GM19397 (cell line): ENCODE measurements around the gene SIM2.

Experiments
- ATAC-seq: cut with Tn5 transposase; IDR thresholded peaks from one replicate; pipeline ENCODE4 v1.9.1; 2021; ENCODE audit warnings: mild to moderate bottlenecking, moderate library complexity; ENCODE audit not compliant: unreplicated experiment

Gene SIM2

GRCh38 chr21:36686955-36687354 lies 12.0 kb upstream of the SIM2 start:
- no peak for ATAC-seq

- no peak for ATAC-seq
These were observed 10.6 kb upstream of the SIM2 start for GRCh38 chr21:36688324-36688723.

GRCh38 chr21:36689324-36689723 lies 9.6 kb upstream of the SIM2 start:
- ATAC-seq, result no peak

- no peak for ATAC-seq
These were observed 8.0 kb upstream of the SIM2 start for GRCh38 chr21:36690628-36691554.

GRCh38 chr21:36691555-36692041 lies 7.3 kb upstream of the SIM2 start:
- ATAC-seq, result no peak

- no peak for ATAC-seq
These were observed 6.6 kb upstream of the SIM2 start for GRCh38 chr21:36692114-36692834.

- ATAC-seq, result no peak
These were observed 6.0 kb upstream of the SIM2 start for GRCh38 chr21:36692835-36693488.

GRCh38 chr21:36693489-36694030 lies 5.4 kb upstream of the SIM2 start:
- no peak for ATAC-seq

GRCh38 chr21:36694031-36694515 lies 4.8 kb upstream of the SIM2 start:
- no peak for ATAC-seq

- no peak for ATAC-seq
These were observed 4.2 kb upstream of the SIM2 start for GRCh38 chr21:36694593-36695282.

GRCh38 chr21:36695283-36695634 lies 3.7 kb upstream of the SIM2 start:
- ATAC-seq, result no peak

GRCh38 chr21:36695671-36696389 lies 3.1 kb upstream of the SIM2 start:
- ATAC-seq, result no peak

GRCh38 chr21:36696390-36697059 lies 2.4 kb upstream of the SIM2 start:
- no peak for ATAC-seq

GRCh38 chr21:36697060-36697850 lies 1.7 kb upstream of the SIM2 start:
- no peak for ATAC-seq

GRCh38 chr21:36697851-36698384 lies 997 bp upstream of the SIM2 start:
- no peak for ATAC-seq

GRCh38 chr21:36698385-36698980 lies 432 bp upstream of the SIM2 start:
- ATAC-seq, result no peak

- no peak for ATAC-seq
These were observed 805 bp downstream of the SIM2 start for GRCh38 chr21:36699546-36700294.
